Keratinocyte (primary cell): Measurements from ENCODE around the gene CBFA2T3. TPM values are rescaled to one million over a fixed set of nuclear protein-coding genes. Genes with fewer than 3 reads are reported as not detected.

Source experiments
- DNase-seq: peaks from one replicate; pipeline ENCODE4 v3.0.0-alpha.2; 2011; ENCODE audit warnings: low read depth, missing footprints, low spot score
- FAIRE-seq: peaks from 2 replicates; lab custom pipeline; 2011; peaks lifted over from hg19 to GRCh38; lab: Jason Lieb, UNC
- H2AFZ ChIP-seq: 2 replicates; pipeline ENCODE4 v1.6.0; 2012; ENCODE audit warnings: low read length, control low read depth, inconsistent platforms; ENCODE audit not compliant: control insufficient read depth
- H3K27ac ChIP-seq: 2 replicates; pipeline ENCODE4 v1.5.1; 2011; ENCODE audit warnings: low read length; ENCODE audit not compliant: control insufficient read depth, insufficient read depth
- H3K27me3 ChIP-seq: 3 replicates; pipeline ENCODE4 v1.6.0; 2011; ENCODE audit warnings: low read length; ENCODE audit not compliant: control insufficient read depth, insufficient read depth; ENCODE audit errors: extremely low read depth
- H3K36me3 ChIP-seq, 2 experiments: 2 replicates in 1 of 2; 3 replicates in 1 of 2; pipeline ENCODE4 v1.5.1; 2011; ENCODE audit warnings: low read length in 2 of 2, mild to moderate bottlenecking in 1 of 2; ENCODE audit not compliant: control insufficient read depth in 2 of 2, insufficient read depth in 2 of 2; ENCODE audit errors: extremely low read depth in 1 of 2
- H3K4me1 ChIP-seq: 3 replicates; pipeline ENCODE4 v1.5.1; 2011; ENCODE audit warnings: low read length; ENCODE audit not compliant: control insufficient read depth, insufficient read depth; ENCODE audit errors: extremely low read depth
- H3K4me2 ChIP-seq: 3 replicates; pipeline ENCODE4 v1.6.0; 2011; ENCODE audit warnings: low read depth, low read length; ENCODE audit not compliant: control insufficient read depth, insufficient read depth; ENCODE audit errors: extremely low read depth
- H3K4me3 ChIP-seq, 3 experiments: fragments of 200-600 bp in 1 of 3; sonication (generic) in 1 of 3; 2 replicates in 2 of 3; 3 replicates in 1 of 3; pipeline ENCODE4 v1.5.1; 2011 to 2016; ENCODE audit warnings: low read length in 3 of 3, mild to moderate bottlenecking in 3 of 3, control low read depth in 2 of 3, inconsistent platforms in 1 of 3, low read depth in 1 of 3, mixed read lengths in 1 of 3, mixed run types in 1 of 3, moderate library complexity in 1 of 3; ENCODE audit not compliant: control insufficient read depth in 2 of 3, insufficient read depth in 2 of 3; ENCODE audit errors: extremely low read depth in 1 of 3
- H3K79me2 ChIP-seq: 2 replicates; pipeline ENCODE4 v1.6.0; 2012; ENCODE audit warnings: low read length; ENCODE audit not compliant: control insufficient read depth, insufficient read depth
- H3K9ac ChIP-seq: 3 replicates; pipeline ENCODE4 v1.6.0; 2011; ENCODE audit warnings: low read length; ENCODE audit not compliant: control insufficient read depth, insufficient read depth; ENCODE audit errors: extremely low read depth
- H3K9me1 ChIP-seq: 3 replicates; pipeline ENCODE4 v1.6.0; 2011; ENCODE audit warnings: low read length; ENCODE audit not compliant: control insufficient read depth, insufficient read depth; ENCODE audit errors: extremely low read depth
- H3K9me3 ChIP-seq: 2 replicates; pipeline ENCODE4 v1.5.1; 2012; ENCODE audit warnings: low read depth, low read length; ENCODE audit not compliant: control insufficient read depth
- H4K20me1 ChIP-seq: 3 replicates; pipeline ENCODE4 v1.6.0; 2011; ENCODE audit warnings: low read length; ENCODE audit not compliant: control insufficient read depth, insufficient read depth; ENCODE audit errors: extremely low read depth
- CTCF ChIP-seq, 3 experiments: IDR thresholded peaks in 1 of 3; conservative IDR thresholded peaks in 1 of 3; optimal IDR thresholded peaks in 1 of 3; 2 replicates in 2 of 3; 3 replicates in 1 of 3; pipeline versions ENCODE3 to v1.5.1; 2011; ENCODE audit warnings: low read length in 3 of 3, mild to moderate bottlenecking in 3 of 3, moderate library complexity in 2 of 3, control low read depth in 1 of 3, inconsistent platforms in 1 of 3; ENCODE audit not compliant: insufficient read depth in 2 of 3; ENCODE audit errors: extremely low read depth in 1 of 3
- EZH2 ChIP-seq: IDR thresholded peaks from one replicate; pipeline ENCODE4 v1.6.1; 2012; ENCODE audit warnings: inconsistent platforms, mild to moderate bottlenecking, low read length, moderate library complexity
- dilution Hi-C: fragments of 300-500 bp; cut with MboI; formaldehyde crosslinking; loops from one replicate; pipeline ENCODE4 v1.7.0; 2020; ENCODE audit warnings: low sequenced_read_pairs; ENCODE audit not compliant: extremely low pct_ligation_motif_present
- polyA plus RNA-seq, 5 experiments: library from polyadenylated mRNA; depleted of rRNA in 3 of 5; stranded (reverse) in 3 of 5; stranded (forward) in 1 of 5; unstranded in 1 of 5; fragments of >200 nt; gene quantifications; 1 replicate in 1 of 5; 2 replicates in 3 of 5; 3 replicates in 1 of 5; pipeline versions ENCODE4 v1.2.1 to v1.2.3, GENCODE V29; 2011 to 2012; ENCODE audit warnings: missing spikeins in 2 of 5, low read depth in 1 of 5, low replicate concordance in 1 of 5

CBFA2T3 gene
- polyA plus RNA-seq, 1 donor (not counting 4 experiments of a cell fraction or from before 2014, with no cell fraction given), result 0.08 TPM

- Histone ChIP-seq H3K27ac (no peak overlapping the region), H2AFZ (no peak overlapping the region), H4K20me1 (no peaks in the 10 kb centered on the region), H3K4me3 (no peak overlapping the region), H3K9ac (no peak overlapping the region), H3K79me2 (no peaks in the 10 kb centered on the region), H3K9me1 (no peaks in the 10 kb centered on the region), H3K27me3 (peaks cover 38% of the 10 kb centered on the region), H3K9me3 (no peaks in the 10 kb centered on the region), H3K36me3 (no peaks in the 10 kb centered on the region), H3K4me2 (no peak overlapping the region), H3K4me1 (peaks cover 14% of the 10 kb centered on the region)
- DNase-seq (no peak), FAIRE-seq (no peak)
- dilution Hi-C loops, result no loop called here
- no peak for TF ChIP-seq CTCF (optimal IDR thresholded peaks at IDR 0.05 in 1 of 3, IDR thresholded peaks at IDR 0.05 in 1 of 3, conservative IDR thresholded peaks at IDR 0.05 in 1 of 3; ENCODE audit: extremely low read depth in 1 of 3, insufficient read depth in 2 of 3, low read length in 3 of 3)
- no peak for TF ChIP-seq EZH2
These were observed 74.3 kb downstream of the CBFA2T3 start for GRCh38 chr16:88902744-88903143.

- Histone ChIP-seq H3K27me3 (peaks cover 45% of the 10 kb centered on the region), H3K79me2 (no peaks in the 10 kb centered on the region), H4K20me1 (no peaks in the 10 kb centered on the region), H3K4me2 (no peak overlapping the region), H3K9ac (no peak overlapping the region), H3K4me1 (peaks cover 8% of the 10 kb centered on the region), H2AFZ (no peak overlapping the region), H3K36me3 (no peaks in the 10 kb centered on the region), H3K9me1 (no peaks in the 10 kb centered on the region), H3K27ac (no peak overlapping the region), H3K9me3 (no peaks in the 10 kb centered on the region), H3K4me3 (no peak overlapping the region)
- TF ChIP-seq EZH2 (no peak), CTCF (optimal IDR thresholded peaks at IDR 0.05 in 1 of 3, IDR thresholded peaks at IDR 0.05 in 1 of 3, conservative IDR thresholded peaks at IDR 0.05 in 1 of 3; ENCODE audit: extremely low read depth in 1 of 3, insufficient read depth in 2 of 3, low read length in 3 of 3) (peak in 1 of 3 experiments; percentile 36)
- FAIRE-seq (no peak), DNase-seq (no peak)
- dilution Hi-C loops, result no loop called here
These were observed 75.2 kb downstream of the CBFA2T3 start for GRCh38 chr16:88901718-88902337.
